Esophagus muscularis mucosa (tissue), 4 donors: ENCODE data around the gene USP10. TPM values are rescaled to one million over a fixed set of nuclear protein-coding genes. Genes with fewer than 3 reads are reported as not detected.

Experiments used
- DNase-seq: peaks from one replicate; pipeline ENCODE4 v3.0.0-alpha.2; 2017; ENCODE audit errors: extremely low spot score
- H3K27ac ChIP-seq, 4 donors: fragments of 200-600 bp; sonication (generic); replicated peaks in 1 of 4; 1 replicate in 3 of 4; 2 replicates in 1 of 4; pipeline ENCODE4 v1.5.1; 2016 to 2019; ENCODE audit warnings: mild to moderate bottlenecking in 1 of 4
- H3K27me3 ChIP-seq, 4 donors: fragments of 200-600 bp; sonication (generic); one replicate each; pipeline versions ENCODE4 v1.5.1 to v1.6.0; 2016 to 2019
- H3K36me3 ChIP-seq, 4 donors: fragments of 200-600 bp; sonication (generic); one replicate each; pipeline ENCODE4 v1.5.1; 2016 to 2019
- H3K4me1 ChIP-seq, 4 donors: fragments of 200-600 bp; sonication (generic); one replicate each; pipeline ENCODE4 v1.5.1; 2016 to 2019
- H3K4me3 ChIP-seq, 4 donors: fragments of 200-600 bp; sonication (generic); 1 replicate in 2 of 4; 2 replicates in 2 of 4; pipeline ENCODE4 v1.5.1; 2016 to 2019; ENCODE audit warnings: mild to moderate bottlenecking in 4 of 4, moderate library complexity in 1 of 4
- H3K9me3 ChIP-seq, 4 donors: fragments of 200-600 bp; sonication (generic); 1 replicate in 3 of 4; 2 replicates in 1 of 4; pipeline ENCODE4 v1.5.1; 2016 to 2019
- CTCF ChIP-seq, 3 experiments: fragments of 200-600 bp in 2 of 3; fragments of 450-650 bp in 1 of 3; sonication (generic) in 2 of 3; IDR thresholded peaks; one replicate each; pipeline ENCODE4 v1.5.1; 2017 to 2019; ENCODE audit warnings: antibody characterized with exemption in 3 of 3, mild to moderate bottlenecking in 2 of 3, moderate library complexity in 1 of 3
- EP300 ChIP-seq: sonication (generic); formaldehyde crosslinking; IDR thresholded peaks from one replicate; pipeline ENCODE4 v1.6.1; 2017; ENCODE audit warnings: antibody characterized with exemption
- POLR2A ChIP-seq: fragments of 450-650 bp; IDR thresholded peaks from one replicate; pipeline ENCODE4 v1.6.1; 2017; ENCODE audit warnings: antibody characterized with exemption, moderate library complexity, mild to moderate bottlenecking, low read depth
- POLR2AphosphoS5 ChIP-seq, 2 donors: sonication (generic); formaldehyde crosslinking; IDR thresholded peaks; one replicate each; pipeline ENCODE4 v1.6.1; 2017; ENCODE audit warnings: antibody characterized with exemption in 2 of 2
- WGBS: methylation state at CpG from one replicate; pipeline ENCODE4 v1.1.5; 2018; 5-methylcytosine and 5-hydroxymethylcytosine counted together
- intact Hi-C: fragments of 100-400 bp; cut with DNase I; formaldehyde crosslinking; loops from one replicate; pipeline ENCODE4 v1.15.1; 2023
- total RNA-seq, 4 donors: library from RNA; depleted of rRNA; stranded (reverse); fragments of >200 nt; gene quantifications; one replicate each; pipeline versions ENCODE4 v1.1.0 to v1.2.1, GENCODE V29; 2016

Gene USP10
- total RNA-seq, 4 donors from 2014 or later = 45.3 to 71.2 (median 59.3) TPM

- DNase-seq = no peak
- Histone ChIP-seq H3K4me1 (peaks cover 8 to 52% (median 34%) of the 10 kb centered on the region in 4 donors), H3K27ac (no peak overlapping the region), H3K36me3 (peaks cover 0 to 49% (median 44%) of the 10 kb centered on the region in 4 donors), H3K4me3 (no peak overlapping the region), H3K9me3 (no peaks in the 10 kb centered on the region), H3K27me3 (no peaks in the 10 kb centered on the region)
- intact Hi-C loops = no loop called here
- TF ChIP-seq POLR2AphosphoS5 (IDR thresholded peaks at IDR 0.05) (no peak), EP300 (no peak), CTCF (IDR thresholded peaks at IDR 0.05) (no peak), POLR2A (no peak)
- WGBS = 95% methylated on average over 3 of the region's 3 CpGs
Measured at GRCh38 chr16:84759906-84760305, 60.1 kb downstream of the USP10 start.

GRCh38 chr16:84761448-84762368, 61.9 kb downstream of the USP10 start:
- Histone ChIP-seq H3K9me3 (no peaks in the 10 kb centered on the region), H3K36me3 (peaks cover 0 to 66% (median 58%) of the 10 kb centered on the region in 4 donors), H3K27ac (no peak overlapping the region), H3K27me3 (no peaks in the 10 kb centered on the region), H3K4me3 (no peak overlapping the region), H3K4me1 (peaks cover 0 to 34% (median 20%) of the 10 kb centered on the region in 4 donors)
- 79% methylated on average over 16 of the region's 17 CpGs for WGBS
- intact Hi-C loops = no loop called here
- no peak for DNase-seq
- TF ChIP-seq EP300 = no peak
- no peak for TF ChIP-seq POLR2AphosphoS5 (IDR thresholded peaks at IDR 0.05)
- TF ChIP-seq POLR2A = no peak
- no peak for TF ChIP-seq CTCF (IDR thresholded peaks at IDR 0.05)

DNA sequence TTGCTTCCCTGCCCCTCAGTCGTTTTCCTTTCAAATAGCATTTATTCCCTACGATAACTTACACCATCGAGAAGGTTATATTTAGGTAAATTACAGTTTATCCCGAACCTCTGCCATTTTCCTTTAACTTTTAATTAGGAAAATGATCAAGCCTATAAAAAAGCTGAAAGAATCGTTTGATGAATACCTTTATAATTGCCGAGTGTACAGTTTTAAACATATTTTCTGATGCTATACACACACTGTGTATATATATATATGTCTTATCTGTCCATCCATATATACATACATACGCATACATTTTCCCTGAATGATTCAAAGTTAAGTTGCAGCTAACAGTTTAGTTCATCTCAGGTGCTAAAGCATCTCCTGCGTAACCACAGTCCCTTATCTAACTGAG, 63.4 kb downstream of the USP10 start:
- TF ChIP-seq POLR2AphosphoS5 (IDR thresholded peaks at IDR 0.05) (no peak), EP300 (no peak), CTCF (IDR thresholded peaks at IDR 0.05) (no peak), POLR2A (no peak)
- Histone ChIP-seq H3K27me3 (no peaks in the 10 kb centered on the region), H3K36me3 (peaks cover 2 to 78% (median 66%) of the 10 kb centered on the region in 4 donors), H3K4me3 (no peak overlapping the region), H3K4me1 (peaks cover 4 to 25% (median 13%) of the 10 kb centered on the region in 4 donors), H3K27ac (no peak overlapping the region), H3K9me3 (no peaks in the 10 kb centered on the region)
- intact Hi-C loops = no loop called here
- WGBS = 93% methylated on average over 8 of the region's 8 CpGs
- DNase-seq = no peak

DNA sequence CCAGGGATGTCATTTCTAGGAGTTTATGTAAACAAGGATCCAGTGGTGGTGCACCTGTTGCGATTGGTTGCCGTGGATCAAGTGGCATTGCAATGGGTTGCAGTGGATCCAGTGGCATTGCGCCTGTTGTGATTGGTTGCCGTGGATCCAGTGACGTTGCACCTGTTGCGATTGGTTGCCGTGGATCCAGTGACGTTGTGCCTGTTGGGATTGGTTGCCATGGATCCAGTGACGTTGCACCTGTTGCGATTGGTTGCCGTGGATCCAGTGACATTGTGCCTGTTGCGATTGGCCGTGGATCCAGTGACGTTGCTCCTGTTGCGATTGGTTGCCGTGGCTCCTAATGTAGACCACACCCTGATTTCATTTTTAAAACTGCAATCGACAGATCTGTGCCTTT, 63.8 kb downstream of the USP10 start:
- no peaks in the 10 kb centered on the region for H3K9me3 ChIP-seq
- H3K4me1 ChIP-seq = peaks cover 4 to 21% (median 8%) of the 10 kb centered on the region in 4 donors
- H3K27me3 ChIP-seq = no peaks in the 10 kb centered on the region
- H3K36me3 ChIP-seq = peaks cover 6 to 82% (median 71%) of the 10 kb centered on the region in 4 donors
- no peak overlapping the region for H3K4me3 ChIP-seq
- no peak for DNase-seq
- no peak overlapping the region for H3K27ac ChIP-seq
- no peak for TF ChIP-seq CTCF (IDR thresholded peaks at IDR 0.05)
- no peak for TF ChIP-seq EP300
- TF ChIP-seq POLR2AphosphoS5 (IDR thresholded peaks at IDR 0.05) = no peak
- TF ChIP-seq POLR2A = no peak
- intact Hi-C loops = no loop called here
- WGBS = 94% methylated on average over 14 of the region's 17 CpGs
